ENCODE results near the gene ATP4A.

The ATP4A gene

DNA sequence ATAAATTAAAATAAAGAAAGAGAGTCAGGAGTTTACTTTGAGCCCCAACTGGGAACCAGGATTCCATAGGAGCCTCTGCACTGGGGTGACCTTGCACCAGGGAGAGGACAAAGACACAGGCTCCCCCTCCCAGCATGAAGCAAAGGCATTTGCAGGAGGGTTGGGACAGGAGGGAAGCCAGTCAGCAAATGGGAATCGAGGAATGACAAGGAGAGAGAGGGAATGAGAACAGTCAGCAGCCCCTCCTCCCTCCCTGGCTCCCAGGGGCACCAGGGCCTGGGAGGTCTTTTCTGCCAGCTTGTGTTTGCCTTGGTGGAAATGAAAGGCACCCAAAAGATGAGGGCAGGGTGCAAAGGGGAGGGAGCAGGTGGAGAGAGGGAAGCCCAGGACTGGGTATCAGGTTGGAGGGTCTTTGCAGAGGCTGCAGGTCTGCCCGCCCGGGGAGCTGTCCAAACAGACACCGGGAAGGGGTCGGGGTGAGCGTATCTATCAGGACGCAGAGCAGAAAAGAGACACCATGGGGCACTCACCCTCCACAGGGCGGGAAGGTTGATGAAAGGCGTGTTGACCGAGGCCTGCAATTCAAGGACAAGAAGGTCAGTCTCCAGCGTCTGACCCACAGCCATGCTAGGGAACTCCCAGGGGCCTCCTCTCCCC lies 39.1 kb downstream of the ATP4A start:
- H3K27me3 ChIP-seq (replicated peaks in 2 of 5; ENCODE audit: control insufficient read depth in 4 of 5, insufficient read depth in 5 of 5, low read length in 4 of 5), result peaks cover 0 to 4% (median 0%) of the 10 kb centered on the region in 5 experiments
- POLR2A ChIA-PET, result no interaction called here
- CTCF ChIA-PET, result interaction anchor here (0.7 to 1.5 kb wide), 2 partner anchors 25 to 112 kb away, joined by 3 to 4 read pairs; no protein-coding TSS in a partner anchor
- H3K4me1 ChIP-seq (ENCODE audit: control extremely low read depth in 1 of 4, control insufficient read depth in 4 of 4, insufficient read depth in 4 of 4, low read length in 3 of 4), result peaks cover 0 to 17% (median 10%) of the 10 kb centered on the region in 4 experiments
- WGBS (ENCODE audit: insufficient coverage), result 85% methylated on average over 10 of the region's 11 CpGs
- H3K4me3 ChIP-seq (ENCODE audit: control insufficient read depth in 1 of 7, extremely low read depth in 1 of 7, insufficient read depth in 4 of 7, low read depth in 2 of 7, low read length in 6 of 7), result no peak overlapping the region
- H3K36me3 ChIP-seq (ENCODE audit: control insufficient read depth in 4 of 4, insufficient read depth in 4 of 4, low read length in 3 of 4), result no peaks in the 10 kb centered on the region
- DNase-seq, result no peak
- no peaks in the 10 kb centered on the region for H3K9me3 ChIP-seq (ENCODE audit: control extremely low read depth in 1 of 5, control insufficient read depth in 4 of 5, insufficient read depth in 2 of 5, low read depth in 1 of 5, low read length in 4 of 5)
- H3K27ac ChIP-seq (ENCODE audit: insufficient read depth in 1 of 2, low read depth in 1 of 2, low read length in 2 of 2, poor library complexity in 1 of 2, severe bottlenecking in 2 of 2), result no peak overlapping the region

DNA sequence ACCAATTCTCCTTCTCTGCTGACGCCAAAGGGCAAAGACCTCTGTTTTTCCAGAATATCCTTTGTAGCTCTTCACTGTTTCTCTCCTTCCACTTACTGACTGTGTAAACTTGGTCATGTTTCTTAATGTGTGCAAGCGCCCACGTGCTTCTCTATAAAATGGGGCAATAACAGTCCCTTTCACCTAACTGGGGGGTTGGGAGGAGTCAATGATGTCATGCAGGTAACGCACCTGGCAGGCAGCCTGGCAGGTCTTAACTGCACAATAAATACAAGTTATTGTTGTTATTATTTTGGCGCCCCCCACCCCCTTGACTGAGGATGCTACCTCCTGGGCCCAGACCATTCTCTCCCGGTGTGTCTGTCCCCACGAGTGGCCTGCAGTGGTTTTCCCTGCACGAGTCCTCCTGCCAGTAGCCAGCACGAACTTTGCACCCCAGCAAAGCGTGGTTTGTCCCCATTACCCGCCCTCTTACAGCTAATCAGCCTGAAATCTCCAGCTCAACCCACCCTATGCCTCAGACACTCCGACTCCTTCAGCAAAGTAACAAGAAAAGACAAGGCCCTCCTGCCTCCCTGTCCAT lies 40.6 kb downstream of the ATP4A start:
- H3K27ac ChIP-seq (ENCODE audit: insufficient read depth in 1 of 2, low read depth in 1 of 2, low read length in 2 of 2, poor library complexity in 1 of 2, severe bottlenecking in 2 of 2), result no peak overlapping the region
- ChIA-PET POLR2A (no interaction called here), CTCF (interaction anchor here (1.0 to 1.5 kb wide), 2 partner anchors 12 to 26 kb away, joined by 3 to 4 read pairs; no protein-coding TSS in a partner anchor)
- no peak for DNase-seq
- no peak overlapping the region for H3K4me3 ChIP-seq (ENCODE audit: control insufficient read depth in 1 of 7, extremely low read depth in 1 of 7, insufficient read depth in 4 of 7, low read depth in 2 of 7, low read length in 6 of 7)
- no peaks in the 10 kb centered on the region for H3K36me3 ChIP-seq (ENCODE audit: control insufficient read depth in 4 of 4, insufficient read depth in 4 of 4, low read length in 3 of 4)
- peaks cover 0 to 3% (median 0%) of the 10 kb centered on the region in 5 experiments for H3K27me3 ChIP-seq (replicated peaks in 2 of 5; ENCODE audit: control insufficient read depth in 4 of 5, insufficient read depth in 5 of 5, low read length in 4 of 5)
- 92% methylated on average over 8 of the region's 12 CpGs for WGBS (ENCODE audit: insufficient coverage)
- H3K9me3 ChIP-seq (ENCODE audit: control extremely low read depth in 1 of 5, control insufficient read depth in 4 of 5, insufficient read depth in 2 of 5, low read depth in 1 of 5, low read length in 4 of 5), result no peaks in the 10 kb centered on the region
- peaks cover 0 to 2% (median under 1%) of the 10 kb centered on the region in 4 experiments for H3K4me1 ChIP-seq (ENCODE audit: control extremely low read depth in 1 of 4, control insufficient read depth in 4 of 4, insufficient read depth in 4 of 4, low read length in 3 of 4)

DNA sequence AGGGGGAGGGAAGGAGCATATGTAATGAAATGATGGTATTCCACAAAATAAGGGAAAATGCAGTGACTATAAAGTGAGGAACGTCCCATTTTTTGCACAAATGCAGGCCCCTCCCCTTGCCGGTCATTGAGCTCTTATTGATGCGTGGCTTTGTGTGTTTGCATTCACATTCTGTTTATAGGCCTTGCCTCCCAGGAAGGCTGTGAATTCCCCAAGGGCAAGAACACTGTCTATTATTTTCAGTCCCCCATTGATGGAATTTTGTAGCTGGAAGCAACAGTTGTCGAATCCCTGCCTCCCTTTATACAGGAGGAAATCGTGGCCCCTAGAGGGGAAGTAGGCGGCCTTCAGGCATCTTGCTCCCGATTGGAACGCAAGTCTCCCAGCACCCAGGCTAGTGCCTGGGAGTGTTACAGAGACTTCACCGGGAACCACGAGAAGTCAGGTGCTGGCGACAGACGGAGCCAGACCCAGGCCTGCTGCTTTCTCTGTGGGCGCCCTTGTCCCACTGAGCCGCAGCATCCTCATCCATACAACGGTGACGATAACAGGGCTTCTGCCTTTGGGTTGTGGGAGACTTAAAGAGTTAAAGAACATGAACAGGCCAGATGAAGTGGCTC lies 42.2 kb downstream of the ATP4A start:
- DNase-seq, result no peak
- Histone ChIP-seq H3K27me3 (replicated peaks in 2 of 5; ENCODE audit: control insufficient read depth in 4 of 5, insufficient read depth in 5 of 5, low read length in 4 of 5) (peaks cover 0 to 3% (median 0%) of the 10 kb centered on the region in 5 experiments), H3K4me3 (ENCODE audit: control insufficient read depth in 1 of 7, extremely low read depth in 1 of 7, insufficient read depth in 4 of 7, low read depth in 2 of 7, low read length in 6 of 7) (no peak overlapping the region), H3K36me3 (ENCODE audit: control insufficient read depth in 4 of 4, insufficient read depth in 4 of 4, low read length in 3 of 4) (no peaks in the 10 kb centered on the region), H3K27ac (ENCODE audit: insufficient read depth in 1 of 2, low read depth in 1 of 2, low read length in 2 of 2, poor library complexity in 1 of 2, severe bottlenecking in 2 of 2) (no peak overlapping the region), H3K4me1 (ENCODE audit: control extremely low read depth in 1 of 4, control insufficient read depth in 4 of 4, insufficient read depth in 4 of 4, low read length in 3 of 4) (no peaks in the 10 kb centered on the region), H3K9me3 (ENCODE audit: control extremely low read depth in 1 of 5, control insufficient read depth in 4 of 5, insufficient read depth in 2 of 5, low read depth in 1 of 5, low read length in 4 of 5) (no peaks in the 10 kb centered on the region)
- 93% methylated on average over 16 of the region's 16 CpGs for WGBS (ENCODE audit: insufficient coverage)
- CTCF ChIA-PET, result interaction anchor here (1.2 to 1.9 kb wide), 3 partner anchors 9 to 28 kb away, joined by 3 to 7 read pairs (median 3); no protein-coding TSS in a partner anchor
- POLR2A ChIA-PET, result no interaction called here

DNA sequence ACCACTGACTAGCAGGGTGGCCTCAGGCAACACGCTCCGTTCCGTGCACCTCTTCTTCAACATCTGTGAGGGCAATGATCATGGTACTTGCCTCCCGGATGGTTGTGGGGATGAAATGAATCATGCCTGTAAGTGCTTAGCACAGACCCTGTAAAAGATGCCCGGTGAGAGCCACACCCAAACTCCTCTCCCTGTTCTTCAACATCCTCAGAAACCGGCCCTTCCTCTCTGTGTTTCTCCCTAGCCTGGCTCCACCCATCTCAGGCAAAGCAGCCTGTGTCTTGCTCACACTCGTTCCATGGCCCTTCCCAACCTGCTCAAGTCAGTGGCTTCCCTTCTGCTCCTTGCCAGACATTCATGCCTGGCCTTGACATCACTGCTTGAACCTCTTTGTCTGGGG lies 44.2 kb downstream of the ATP4A start:
- Histone ChIP-seq H3K4me3 (ENCODE audit: control insufficient read depth in 1 of 7, extremely low read depth in 1 of 7, insufficient read depth in 4 of 7, low read depth in 2 of 7, low read length in 6 of 7) (no peak overlapping the region), H3K27me3 (replicated peaks in 2 of 5; ENCODE audit: control insufficient read depth in 4 of 5, insufficient read depth in 5 of 5, low read length in 4 of 5) (peaks cover 0 to 3% (median 2%) of the 10 kb centered on the region in 5 experiments), H3K4me1 (ENCODE audit: control extremely low read depth in 1 of 4, control insufficient read depth in 4 of 4, insufficient read depth in 4 of 4, low read length in 3 of 4) (no peaks in the 10 kb centered on the region), H3K36me3 (ENCODE audit: control insufficient read depth in 4 of 4, insufficient read depth in 4 of 4, low read length in 3 of 4) (no peaks in the 10 kb centered on the region), H3K9me3 (ENCODE audit: control extremely low read depth in 1 of 5, control insufficient read depth in 4 of 5, insufficient read depth in 2 of 5, low read depth in 1 of 5, low read length in 4 of 5) (no peaks in the 10 kb centered on the region), H3K27ac (ENCODE audit: insufficient read depth in 1 of 2, low read depth in 1 of 2, low read length in 2 of 2, poor library complexity in 1 of 2, severe bottlenecking in 2 of 2) (no peak overlapping the region)
- POLR2A ChIA-PET, result no interaction called here
- CTCF ChIA-PET, result interaction anchor here (1.2 to 1.7 kb wide), 3 partner anchors 10 to 11 kb away, joined by 3 to 4 read pairs (median 3); no protein-coding TSS in a partner anchor
- WGBS (ENCODE audit: insufficient coverage), result 70% methylated on average over 2 of the region's 7 CpGs
- DNase-seq, result no peak

DNA sequence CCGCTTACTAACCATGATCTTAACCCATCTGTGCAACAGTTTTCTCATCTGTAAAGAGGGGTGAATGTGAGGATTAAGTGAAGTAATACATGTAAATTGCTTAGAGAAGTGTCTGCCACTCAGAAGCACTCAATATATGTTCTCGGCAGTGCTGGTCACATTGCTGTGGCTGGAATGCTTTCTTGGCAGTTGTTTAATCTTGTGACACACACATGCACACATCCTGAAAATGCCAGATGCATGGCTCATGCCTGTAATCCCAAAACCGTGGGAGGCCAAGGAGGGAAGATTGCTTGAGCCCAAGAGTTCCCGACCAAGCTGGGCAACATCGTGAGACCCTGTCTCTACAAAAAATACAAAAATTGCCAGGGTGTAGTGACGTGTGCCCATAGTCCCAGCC lies 45.1 kb downstream of the ATP4A start:
- Histone ChIP-seq H3K36me3 (ENCODE audit: control insufficient read depth in 4 of 4, insufficient read depth in 4 of 4, low read length in 3 of 4) (no peaks in the 10 kb centered on the region), H3K27me3 (replicated peaks in 2 of 5; ENCODE audit: control insufficient read depth in 4 of 5, insufficient read depth in 5 of 5, low read length in 4 of 5) (peaks cover 0 to 11% (median 3%) of the 10 kb centered on the region in 5 experiments), H3K27ac (ENCODE audit: insufficient read depth in 1 of 2, low read depth in 1 of 2, low read length in 2 of 2, poor library complexity in 1 of 2, severe bottlenecking in 2 of 2) (no peak overlapping the region), H3K4me1 (ENCODE audit: control extremely low read depth in 1 of 4, control insufficient read depth in 4 of 4, insufficient read depth in 4 of 4, low read length in 3 of 4) (peaks cover 0 to 2% (median 0%) of the 10 kb centered on the region in 4 experiments), H3K4me3 (ENCODE audit: control insufficient read depth in 1 of 7, extremely low read depth in 1 of 7, insufficient read depth in 4 of 7, low read depth in 2 of 7, low read length in 6 of 7) (no peak overlapping the region), H3K9me3 (ENCODE audit: control extremely low read depth in 1 of 5, control insufficient read depth in 4 of 5, insufficient read depth in 2 of 5, low read depth in 1 of 5, low read length in 4 of 5) (no peaks in the 10 kb centered on the region)
- POLR2A ChIA-PET, result no interaction called here
- DNase-seq, result no peak
- CTCF ChIA-PET, result interaction anchor here (1.2 to 1.7 kb wide), 2 partner anchors 9 to 10 kb away, joined by 3 to 4 read pairs; no protein-coding TSS in a partner anchor
- 87% methylated on average over 5 of the region's 6 CpGs for WGBS (ENCODE audit: insufficient coverage)

DNA sequence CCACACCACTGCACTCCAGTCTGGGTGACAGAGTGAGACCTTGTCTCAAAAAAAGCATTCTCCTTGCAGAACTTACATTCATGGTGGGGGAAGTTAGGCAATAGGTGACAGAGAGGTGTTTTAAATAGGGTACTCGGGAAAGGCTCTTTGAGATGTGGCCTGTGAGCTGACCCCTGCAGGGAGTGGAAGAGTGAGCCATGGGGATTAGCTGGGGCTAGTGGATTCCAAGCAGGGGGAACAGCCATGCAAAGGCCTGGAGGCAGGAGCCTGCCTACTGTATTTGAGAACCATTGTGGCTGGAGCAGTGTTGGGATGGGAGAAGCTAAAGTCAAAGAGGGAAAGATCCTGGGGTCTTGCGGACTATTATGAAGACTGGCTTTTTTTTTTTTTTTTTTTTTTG lies 46.1 kb downstream of the ATP4A start:
- Histone ChIP-seq H3K27ac (ENCODE audit: insufficient read depth in 1 of 2, low read depth in 1 of 2, low read length in 2 of 2, poor library complexity in 1 of 2, severe bottlenecking in 2 of 2) (no peak overlapping the region), H3K27me3 (replicated peaks in 2 of 5; ENCODE audit: control insufficient read depth in 4 of 5, insufficient read depth in 5 of 5, low read length in 4 of 5) (peaks cover 0 to 19% (median 8%) of the 10 kb centered on the region in 5 experiments), H3K36me3 (ENCODE audit: control insufficient read depth in 4 of 4, insufficient read depth in 4 of 4, low read length in 3 of 4) (no peaks in the 10 kb centered on the region), H3K9me3 (ENCODE audit: control extremely low read depth in 1 of 5, control insufficient read depth in 4 of 5, insufficient read depth in 2 of 5, low read depth in 1 of 5, low read length in 4 of 5) (no peaks in the 10 kb centered on the region), H3K4me3 (ENCODE audit: control insufficient read depth in 1 of 7, extremely low read depth in 1 of 7, insufficient read depth in 4 of 7, low read depth in 2 of 7, low read length in 6 of 7) (no peak overlapping the region), H3K4me1 (ENCODE audit: control extremely low read depth in 1 of 4, control insufficient read depth in 4 of 4, insufficient read depth in 4 of 4, low read length in 3 of 4) (peaks cover 0 to 2% (median 0%) of the 10 kb centered on the region in 4 experiments)
- DNase-seq, result no peak
- WGBS (ENCODE audit: insufficient coverage), result 100% methylated on average over 1 of the region's 2 CpGs
- POLR2A ChIA-PET, result no interaction called here
- CTCF ChIA-PET, result interaction anchor here (1.0 to 1.6 kb wide), 5 partner anchors 9 to 160 kb away, joined by 3 to 4 read pairs (median 3); no protein-coding TSS in a partner anchor
